NB4 (cell line): Measurements from ENCODE around the gene MCC.

Source experiments
- CTCF ChIP-seq: IDR thresholded peaks from one replicate; pipeline ENCODE4 v1.5.1; 2012; ENCODE audit warnings: low read depth, low read length
- MAX ChIP-seq: IDR thresholded peaks from 2 replicates; pipeline ENCODE4 v1.6.1; 2011; ENCODE audit warnings: low read depth, low read length
- MYC ChIP-seq: IDR thresholded peaks from 2 replicates; pipeline ENCODE4 v1.6.1; 2011; ENCODE audit warnings: low read depth, low read length
- POLR2A ChIP-seq: IDR thresholded peaks from 2 replicates; pipeline ENCODE4 v1.6.1; 2011; ENCODE audit warnings: mild to moderate bottlenecking; ENCODE audit not compliant: insufficient read length; ENCODE audit errors: extremely low read depth

GRCh38 chr5:113267361-113267900, 220.8 kb downstream of the MCC start:
- TF ChIP-seq CTCF (no peak), MYC (no peak), POLR2A (no peak), MAX (no peak)
